Calu3 (cell line): ENCODE data around the gene ANKS1A. TPM values are rescaled to one million over a fixed set of nuclear protein-coding genes. Genes with fewer than 3 reads are reported as not detected.
"Not testable (repeated sequence)": the region's sequence is repeated elsewhere in the genome, so short reads cannot be mapped to it uniquely, and the experiment has no call there.

Source experiments
- BruUV-seq: library from RNA; stranded (reverse); fragments of 400-500 nt; replicated peaks from 2 replicates; lab custom pipeline; 2021; lab: Mats Ljungman, UMichigan
- CTCF ChIA-PET: fragments of 300-600 bp; sonication (Branson Sonifier 250); formaldehyde crosslinking; loops from one replicate; lab custom pipeline; 2022; ENCODE audit warnings: antibody characterized with exemption; lab: Charles Lee
- DNase-seq: peaks from one replicate; pipeline ENCODE4 v3.0.0; 2022
- H3K27ac Mint-ChIP-seq: one replicate; pipeline ENCODE4 v1.8.0; 2022; ENCODE audit warnings: mixed read lengths; ENCODE audit not compliant: unreplicated experiment
- H3K27me3 Mint-ChIP-seq: one replicate; pipeline ENCODE4 v1.8.0; 2022; ENCODE audit warnings: mixed read lengths; ENCODE audit not compliant: unreplicated experiment
- H3K36me3 Mint-ChIP-seq: one replicate; pipeline ENCODE4 v1.8.0; 2022; ENCODE audit warnings: mild to moderate bottlenecking, moderate library complexity, mixed read lengths; ENCODE audit not compliant: insufficient read depth, unreplicated experiment
- H3K4me1 Mint-ChIP-seq: one replicate; pipeline ENCODE4 v1.8.0; 2022; ENCODE audit warnings: mild to moderate bottlenecking, low read depth, mixed read lengths; ENCODE audit not compliant: unreplicated experiment
- H3K4me3 Mint-ChIP-seq: one replicate; pipeline ENCODE4 v1.8.0; 2022; ENCODE audit warnings: mild to moderate bottlenecking, low read depth, moderate library complexity, mixed read lengths; ENCODE audit not compliant: unreplicated experiment
- H3K9me3 Mint-ChIP-seq: one replicate; pipeline ENCODE4 v1.8.0; 2022; ENCODE audit warnings: low read depth, mixed read lengths; ENCODE audit not compliant: unreplicated experiment
- intact Hi-C: fragments of 100-400 bp; cut with micrococcal nuclease; formaldehyde crosslinking; loops from one replicate; pipeline ENCODE4 v1.10.0; 2022; ENCODE audit not compliant: unreplicated experiment
- total RNA-seq: library from RNA; stranded (reverse); gene quantifications from 2 replicates; pipeline ENCODE4 v1.2.3, GENCODE V29; 2022
- TF ChIP-seq, protein P1 (sequence below): fragments of 200-600 bp; IDR thresholded peaks from one replicate; pipeline ENCODE4 v1.8.0; 2022; ENCODE audit warnings: antibody characterized with exemption; ENCODE audit not compliant: unreplicated experiment

ANKS1A gene
- total RNA-seq, 1 experiment from 2014 or later: 60.3 TPM

DNA sequence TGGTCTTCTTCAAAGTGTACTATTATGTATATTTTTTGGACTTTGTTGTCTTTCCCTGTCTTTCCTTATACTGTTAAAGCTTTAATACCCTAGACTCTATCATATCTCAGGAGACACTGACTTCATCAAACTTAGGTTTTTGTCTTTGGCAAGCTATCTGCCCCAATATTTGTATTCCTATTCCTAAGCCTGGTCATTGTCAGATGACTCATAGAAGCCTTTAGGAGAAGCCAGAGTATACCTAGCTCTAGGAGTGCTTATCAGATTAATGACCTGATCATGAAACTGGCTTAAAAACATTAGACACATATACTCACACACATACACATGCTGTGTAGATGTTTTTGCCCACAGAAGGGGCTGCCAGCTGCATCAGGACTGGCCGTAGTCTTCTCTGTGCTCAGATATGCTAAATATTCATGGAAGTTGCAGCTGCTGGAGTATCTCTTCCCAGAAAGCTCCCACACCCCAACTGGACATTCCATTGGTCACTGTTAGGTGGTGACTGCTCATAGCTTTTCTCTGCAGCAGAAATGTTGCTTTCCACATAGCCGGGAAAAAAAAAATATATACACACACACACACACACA, 102.0 kb downstream of the ANKS1A start:
- H3K36me3 Mint-ChIP-seq: peaks cover 23% of the 10 kb centered on the region
- intact Hi-C loops: no loop called here
- no peak for DNase-seq
- no peaks in the 10 kb centered on the region for H3K4me1 Mint-ChIP-seq
- H3K9me3 Mint-ChIP-seq: no peaks in the 10 kb centered on the region
- H3K27me3 Mint-ChIP-seq: no peaks in the 10 kb centered on the region
- TF ChIP-seq, protein P1, sequence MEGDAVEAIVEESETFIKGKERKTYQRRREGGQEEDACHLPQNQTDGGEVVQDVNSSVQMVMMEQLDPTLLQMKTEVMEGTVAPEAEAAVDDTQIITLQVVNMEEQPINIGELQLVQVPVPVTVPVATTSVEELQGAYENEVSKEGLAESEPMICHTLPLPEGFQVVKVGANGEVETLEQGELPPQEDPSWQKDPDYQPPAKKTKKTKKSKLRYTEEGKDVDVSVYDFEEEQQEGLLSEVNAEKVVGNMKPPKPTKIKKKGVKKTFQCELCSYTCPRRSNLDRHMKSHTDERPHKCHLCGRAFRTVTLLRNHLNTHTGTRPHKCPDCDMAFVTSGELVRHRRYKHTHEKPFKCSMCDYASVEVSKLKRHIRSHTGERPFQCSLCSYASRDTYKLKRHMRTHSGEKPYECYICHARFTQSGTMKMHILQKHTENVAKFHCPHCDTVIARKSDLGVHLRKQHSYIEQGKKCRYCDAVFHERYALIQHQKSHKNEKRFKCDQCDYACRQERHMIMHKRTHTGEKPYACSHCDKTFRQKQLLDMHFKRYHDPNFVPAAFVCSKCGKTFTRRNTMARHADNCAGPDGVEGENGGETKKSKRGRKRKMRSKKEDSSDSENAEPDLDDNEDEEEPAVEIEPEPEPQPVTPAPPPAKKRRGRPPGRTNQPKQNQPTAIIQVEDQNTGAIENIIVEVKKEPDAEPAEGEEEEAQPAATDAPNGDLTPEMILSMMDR: no peak
- no peak overlapping the region for H3K4me3 Mint-ChIP-seq
- H3K27ac Mint-ChIP-seq: no peak overlapping the region
- CTCF ChIA-PET: no interaction called here
- no TSS peak for BruUV-seq

DNA sequence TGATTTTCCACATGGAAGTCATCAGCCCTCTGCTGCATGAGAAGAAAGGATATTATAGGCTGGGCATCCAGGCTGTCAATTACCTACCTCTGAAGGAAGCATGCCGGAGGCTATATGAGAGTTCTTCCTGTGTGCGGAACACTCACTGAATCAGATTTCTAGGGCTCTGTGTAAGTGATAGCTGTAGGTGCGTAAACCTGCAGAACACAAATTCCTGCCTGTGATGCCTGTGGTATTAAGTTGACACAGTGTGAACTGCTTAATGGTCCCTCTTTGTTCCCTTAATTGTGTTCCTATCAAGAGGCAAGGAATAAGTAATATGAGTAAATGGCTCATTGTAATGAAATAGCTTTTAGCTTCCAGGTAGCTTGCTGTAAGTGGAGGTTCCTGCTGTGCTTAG, 103.3 kb downstream of the ANKS1A start:
- Mint-ChIP-seq H3K27ac (no peak overlapping the region), H3K27me3 (no peaks in the 10 kb centered on the region), H3K4me3 (no peak overlapping the region), H3K4me1 (no peaks in the 10 kb centered on the region), H3K36me3 (peaks cover 23% of the 10 kb centered on the region), H3K9me3 (no peaks in the 10 kb centered on the region)
- intact Hi-C loops: no loop called here
- CTCF ChIA-PET: interaction anchor here (0.6 to 0.8 kb wide), 2 partner anchors 16 to 381 kb away, joined by 3 to 4 read pairs; no protein-coding TSS in a partner anchor
- BruUV-seq: no TSS peak
- no peak for DNase-seq
- TF ChIP-seq, protein P1: no peak

DNA sequence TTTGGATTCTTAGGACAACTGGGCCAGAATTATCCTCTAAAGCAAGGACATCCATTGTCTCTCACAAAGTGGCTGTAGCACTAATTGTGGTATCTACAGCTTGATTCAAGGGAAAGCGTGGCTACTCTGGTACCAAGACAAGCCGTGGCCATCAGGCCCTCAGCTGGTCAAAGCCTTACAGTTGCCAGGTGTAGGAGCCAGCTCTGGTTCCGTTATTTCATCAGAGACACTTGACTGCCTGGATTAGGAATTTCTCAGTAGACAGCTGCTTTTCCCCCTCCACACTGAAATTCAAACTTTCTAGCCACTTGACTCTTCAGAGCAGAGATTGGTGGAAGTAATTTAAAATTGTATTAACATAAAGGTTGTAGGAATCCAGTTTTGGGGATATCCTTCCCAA, 104.2 kb downstream of the ANKS1A start:
- Mint-ChIP-seq H3K27me3 (no peaks in the 10 kb centered on the region), H3K36me3 (peaks cover 23% of the 10 kb centered on the region), H3K27ac (no peak overlapping the region), H3K9me3 (no peaks in the 10 kb centered on the region), H3K4me1 (no peaks in the 10 kb centered on the region), H3K4me3 (no peak overlapping the region)
- CTCF ChIA-PET: interaction anchor here (0.6 kb wide), 1 partner anchor 262 kb away, joined by 6 read pairs; no protein-coding TSS in a partner anchor
- BruUV-seq: no TSS peak
- TF ChIP-seq, protein P1: no peak
- intact Hi-C loops: no loop called here
- no peak for DNase-seq

DNA sequence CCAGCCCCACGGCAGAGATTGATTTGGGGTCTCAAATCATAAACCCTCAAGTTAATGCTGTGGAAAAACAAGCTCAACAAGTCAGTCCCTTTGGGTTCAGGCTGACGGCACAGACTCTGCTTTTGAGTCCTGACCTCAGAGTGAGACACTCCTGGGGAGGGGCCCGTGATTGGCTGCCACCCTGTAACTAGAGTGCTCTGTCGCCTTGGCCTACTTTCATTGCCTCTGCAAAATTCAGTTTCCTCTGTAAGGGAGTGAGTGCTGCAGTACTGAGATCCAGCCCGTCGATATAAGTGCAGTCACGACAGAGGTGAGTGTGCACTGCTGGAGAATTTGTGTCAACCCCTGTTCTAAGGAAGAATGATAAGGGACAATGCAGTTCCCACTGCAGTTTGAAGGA, 105.6 kb downstream of the ANKS1A start:
- intact Hi-C loops: no loop called here
- no peaks in the 10 kb centered on the region for H3K27me3 Mint-ChIP-seq
- H3K4me1 Mint-ChIP-seq: no peaks in the 10 kb centered on the region
- DNase-seq: no peak
- H3K36me3 Mint-ChIP-seq: peaks cover 19% of the 10 kb centered on the region
- BruUV-seq: no TSS peak
- no peak overlapping the region for H3K27ac Mint-ChIP-seq
- TF ChIP-seq, protein P1: no peak
- CTCF ChIA-PET: no interaction called here
- H3K9me3 Mint-ChIP-seq: no peaks in the 10 kb centered on the region
- no peak overlapping the region for H3K4me3 Mint-ChIP-seq

DNA sequence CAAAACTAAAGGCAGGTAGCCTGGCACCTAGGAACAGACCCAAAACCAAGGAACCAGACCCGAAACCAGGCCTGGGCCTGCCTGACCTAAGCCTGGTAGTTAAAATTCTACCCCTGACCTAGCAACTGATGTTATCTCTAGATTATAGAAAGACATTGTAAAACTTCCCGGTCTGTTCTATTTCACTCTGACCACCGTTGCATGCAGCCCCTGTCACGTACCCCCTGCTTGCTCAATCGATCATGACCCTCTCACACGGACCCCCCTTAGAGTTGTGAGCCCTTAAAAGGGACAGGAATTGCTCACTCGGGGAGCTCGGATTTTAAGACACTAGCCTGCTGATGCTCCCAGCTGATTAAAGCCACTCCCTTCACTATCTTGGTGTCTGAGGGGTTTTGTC, 109.4 kb downstream of the ANKS1A start:
- H3K4me3 Mint-ChIP-seq, H3K27me3 Mint-ChIP-seq, H3K27ac Mint-ChIP-seq, BruUV-seq, H3K4me1 Mint-ChIP-seq, DNase-seq, H3K36me3 Mint-ChIP-seq, H3K9me3 Mint-ChIP-seq, intact Hi-C loops: not testable (repeated sequence)
- CTCF ChIA-PET: interaction anchor here (0.7 to 1.1 kb wide), 2 partner anchors 12 to 14 kb away, joined by 3 to 5 read pairs; no protein-coding TSS in a partner anchor

DNA sequence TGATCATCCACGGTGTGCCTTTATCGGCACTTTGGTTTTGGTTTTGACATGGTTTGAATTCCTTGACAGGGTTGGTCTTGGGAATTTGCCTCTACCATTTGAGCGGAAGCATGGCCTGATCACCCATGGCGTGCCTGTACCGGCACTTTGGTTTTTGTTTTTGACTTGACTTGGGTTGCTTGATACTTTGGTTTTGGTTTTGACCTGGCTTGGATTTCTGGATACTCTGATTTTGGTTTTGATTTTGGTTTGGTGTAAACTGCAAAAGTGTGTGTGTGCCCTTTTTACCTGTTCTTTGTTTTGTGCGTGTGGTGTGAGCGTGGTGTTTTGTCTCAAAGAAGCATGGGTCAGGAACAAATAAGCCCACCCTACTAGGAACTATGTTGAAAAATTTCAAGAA, 110.1 kb downstream of the ANKS1A start:
- CTCF ChIA-PET: interaction anchor here (1.1 kb wide), 1 partner anchor 13 kb away, joined by 3 read pairs; no protein-coding TSS in a partner anchor
- H3K36me3 Mint-ChIP-seq, H3K27me3 Mint-ChIP-seq, DNase-seq, H3K4me3 Mint-ChIP-seq, H3K9me3 Mint-ChIP-seq, H3K4me1 Mint-ChIP-seq, intact Hi-C loops, H3K27ac Mint-ChIP-seq, BruUV-seq: not testable (repeated sequence)

DNA sequence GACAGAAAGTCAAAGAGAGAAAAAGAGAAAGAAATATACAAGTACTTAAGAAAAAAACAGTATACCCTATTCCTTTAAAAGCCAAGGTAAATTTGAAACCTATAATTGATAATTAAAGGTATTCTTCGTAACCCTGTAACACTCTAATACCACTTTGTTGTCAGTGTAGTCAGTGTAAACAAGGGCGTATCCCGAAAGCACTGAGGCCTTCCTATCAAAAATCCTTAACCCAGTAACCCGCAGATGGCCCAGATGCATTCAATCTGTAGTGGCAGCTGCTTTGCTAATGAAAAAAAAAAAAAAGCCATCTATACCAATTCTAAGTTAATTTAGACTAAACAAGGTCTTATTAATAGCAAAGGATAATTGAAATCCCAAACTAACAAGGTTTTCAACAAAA, 110.9 kb downstream of the ANKS1A start:
- H3K27me3 Mint-ChIP-seq, CTCF ChIA-PET, BruUV-seq, intact Hi-C loops, DNase-seq, H3K27ac Mint-ChIP-seq, H3K9me3 Mint-ChIP-seq, H3K4me3 Mint-ChIP-seq, H3K36me3 Mint-ChIP-seq, H3K4me1 Mint-ChIP-seq: not testable (repeated sequence)
